GM23338 (cell line): Measurements from ENCODE around the gene PCDHB16. TPM values are rescaled to one million over a fixed set of nuclear protein-coding genes. Genes with fewer than 3 reads are reported as not detected.
"Not testable (repeated sequence)": the region's sequence is repeated elsewhere in the genome, so short reads cannot be mapped to it uniquely, and the experiment has no call there.

Experiments
- ATAC-seq: fragments of 200-7000 bp; cut with Tn5 transposase; 3 replicates; pipeline ENCODE4 v1.9.1; 2020
- DNase-seq: peaks from one replicate; pipeline ENCODE4 v3.0.0-alpha.2; 2015; ENCODE audit warnings: low spot score
- H2AFZ ChIP-seq: fragments of 200-600 bp; sonication (generic); 2 replicates; pipeline ENCODE4 v1.8.0; 2016; ENCODE audit warnings: antibody characterized with exemption, mild to moderate bottlenecking, moderate library complexity
- H3F3A ChIP-seq: fragments of 200-600 bp; sonication (generic); replicated peaks from 2 replicates; pipeline ENCODE4 v1.8.0; 2017; ENCODE audit warnings: antibody characterized with exemption, mixed run types, low read depth
- H3K27ac ChIP-seq: fragments of 200-600 bp; sonication (generic); 2 replicates; pipeline ENCODE4 v1.6.1; 2016; ENCODE audit warnings: low read depth
- H3K27me3 ChIP-seq: fragments of 200-600 bp; sonication (generic); 2 replicates; pipeline ENCODE4 v1.8.0; 2016; ENCODE audit warnings: mild to moderate bottlenecking, mixed run types, moderate library complexity; ENCODE audit not compliant: insufficient read depth
- H3K36me3 ChIP-seq: fragments of 200-600 bp; sonication (generic); 2 replicates; pipeline ENCODE4 v1.8.0; 2016; ENCODE audit warnings: mild to moderate bottlenecking; ENCODE audit not compliant: insufficient read depth
- H3K4me1 ChIP-seq: fragments of 200-600 bp; sonication (generic); 2 replicates; pipeline ENCODE4 v1.8.0; 2016; ENCODE audit warnings: mild to moderate bottlenecking, moderate library complexity; ENCODE audit not compliant: insufficient read depth
- H3K4me2 ChIP-seq: fragments of 200-600 bp; sonication (generic); 2 replicates; pipeline ENCODE4 v1.7.1; 2017; ENCODE audit warnings: mixed run types
- H3K4me3 ChIP-seq: fragments of 200-600 bp; sonication (generic); 2 replicates; pipeline ENCODE4 v1.6.1; 2016; ENCODE audit warnings: mixed run types
- H3K79me2 ChIP-seq: fragments of 200-600 bp; sonication (generic); replicated peaks from 2 replicates; pipeline ENCODE4 v1.8.0; 2017; ENCODE audit warnings: mild to moderate bottlenecking; ENCODE audit not compliant: insufficient read depth
- H3K9me2 ChIP-seq: fragments of 200-600 bp; sonication (generic); 2 replicates; pipeline ENCODE4 v1.8.0; 2017; ENCODE audit not compliant: insufficient read depth
- H4K20me1 ChIP-seq: fragments of 200-600 bp; sonication (generic); replicated peaks from 2 replicates; pipeline ENCODE4 v1.8.0; 2017; ENCODE audit warnings: mild to moderate bottlenecking; ENCODE audit not compliant: insufficient read depth
- H3K27ac Mint-ChIP-seq: 2 replicates; pipeline ENCODE4 v1.8.0; 2020; ENCODE audit warnings: inconsistent platforms, mild to moderate bottlenecking, moderate library complexity, mixed read lengths
- H3K27me3 Mint-ChIP-seq: 3 replicates; pipeline ENCODE4 v1.8.0; 2022; ENCODE audit warnings: low read depth, mild to moderate bottlenecking, moderate library complexity, mixed read lengths, inconsistent platforms; ENCODE audit not compliant: insufficient read depth, poor library complexity
- H3K36me3 Mint-ChIP-seq: 3 replicates; pipeline ENCODE4 v1.8.0; 2021; ENCODE audit warnings: low read depth, mild to moderate bottlenecking, inconsistent platforms, moderate library complexity, mixed read lengths
- H3K4me1 Mint-ChIP-seq: 3 replicates; pipeline ENCODE4 v1.8.0; 2020; ENCODE audit warnings: mild to moderate bottlenecking, inconsistent platforms, mixed read lengths
- H3K4me3 Mint-ChIP-seq: 3 replicates; pipeline ENCODE4 v1.8.0; 2021; ENCODE audit warnings: moderate library complexity, mild to moderate bottlenecking, inconsistent platforms, mixed read lengths
- H3K9me3 Mint-ChIP-seq: 3 replicates; pipeline ENCODE4 v1.8.0; 2020; ENCODE audit warnings: moderate library complexity, mild to moderate bottlenecking, inconsistent platforms, mixed read lengths
- ZNF114 ChIP-seq: fragments of 250-450 bp; sonication (Bioruptor Pico); IDR thresholded peaks from 2 replicates; pipeline ENCODE4 v1.5.0; 2020; ENCODE audit warnings: mild to moderate bottlenecking, moderate library complexity
- polyA plus RNA-seq: library from polyadenylated mRNA; unstranded; fragments of >200 nt; fragmentation: Nextera tagmentation; extraction: Ambion mirVana; gene quantifications from 2 replicates; pipeline ENCODE4 v1.2.1, GENCODE V29; 2016
- total RNA-seq: library from RNA; depleted of rRNA; stranded (reverse); fragments of >200 nt; shearing (Covaris generic); gene quantifications from 2 replicates; pipeline ENCODE4 v1.2.3, GENCODE V29; 2014
- TF ChIP-seq, protein P1 (sequence below), 2 experiments: fragments of 200-600 bp in 1 of 2; sonication (generic) in 1 of 2; conservative IDR thresholded peaks; 2 replicates each; pipeline versions ENCODE4 v1.5.1 to v1.6.1; 2016 to 2017; ENCODE audit warnings: antibody characterized with exemption in 2 of 2, low read depth in 2 of 2, mild to moderate bottlenecking in 2 of 2, moderate library complexity in 1 of 2

PCDHB16 gene
- total and polyA plus RNA-seq, 2 experiments from 2014 or later, result 0.92 to 2.4 TPM

DNA sequence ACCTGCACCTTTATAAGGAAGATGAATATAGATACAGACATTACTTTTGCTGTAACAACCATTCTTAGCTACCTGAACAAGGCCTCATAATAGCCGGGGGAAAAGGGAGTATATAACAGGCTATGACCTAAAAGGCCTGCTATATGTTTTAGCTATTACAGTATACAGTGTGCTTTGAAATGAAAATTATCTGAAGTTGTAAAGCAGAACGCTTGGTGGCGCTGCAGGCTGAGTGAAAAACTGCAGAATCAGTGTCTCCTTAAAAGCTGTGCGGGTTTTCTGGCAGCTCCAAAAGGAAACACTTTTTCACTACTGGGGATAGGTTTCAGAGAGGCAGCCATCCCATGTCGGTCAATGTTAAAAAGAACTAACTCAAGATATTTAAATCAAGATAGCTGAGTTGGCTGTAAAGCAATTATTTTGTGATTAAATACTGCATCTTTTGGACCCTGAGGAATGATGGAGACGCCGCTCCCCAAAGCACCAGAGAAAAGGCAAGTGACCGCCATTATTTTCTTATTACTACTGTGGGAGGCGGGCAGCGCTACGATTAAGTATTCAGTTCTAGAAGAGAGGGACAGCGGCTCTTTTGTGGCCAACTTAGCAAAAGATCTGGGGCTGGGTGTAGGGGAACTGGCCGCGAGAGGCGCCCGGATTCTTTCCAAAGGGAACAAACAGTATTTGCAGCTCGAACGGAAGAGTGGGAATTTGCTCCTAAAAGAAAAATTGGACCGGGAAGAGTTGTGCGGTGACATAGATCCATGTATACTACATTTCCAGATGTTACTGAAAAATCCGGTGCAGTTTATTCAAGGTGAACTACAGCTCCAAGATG, 26.4 kb upstream of the PCDHB16 start:
- H3K4me3 ChIP-seq, result peak overlapping the region; percentile 28
- H3K9me2 ChIP-seq, result no peaks in the 10 kb centered on the region
- Mint-ChIP-seq H3K4me1 (no peaks in the 10 kb centered on the region), H3K4me3 (peak overlapping the region; percentile 25; the same call in 1 of the 3 replicates), H3K27me3 (peaks cover 9% of the 10 kb centered on the region), H3K9me3 (peaks cover 33% of the 10 kb centered on the region), H3K36me3 (peaks cover 31% of the 10 kb centered on the region), H3K27ac (peak overlapping the region; percentile 53; the same call in 1 of the 2 replicates)
- no peak for TF ChIP-seq ZNF114 (CRISPR knock-in tag)
- TF ChIP-seq, protein P1, sequence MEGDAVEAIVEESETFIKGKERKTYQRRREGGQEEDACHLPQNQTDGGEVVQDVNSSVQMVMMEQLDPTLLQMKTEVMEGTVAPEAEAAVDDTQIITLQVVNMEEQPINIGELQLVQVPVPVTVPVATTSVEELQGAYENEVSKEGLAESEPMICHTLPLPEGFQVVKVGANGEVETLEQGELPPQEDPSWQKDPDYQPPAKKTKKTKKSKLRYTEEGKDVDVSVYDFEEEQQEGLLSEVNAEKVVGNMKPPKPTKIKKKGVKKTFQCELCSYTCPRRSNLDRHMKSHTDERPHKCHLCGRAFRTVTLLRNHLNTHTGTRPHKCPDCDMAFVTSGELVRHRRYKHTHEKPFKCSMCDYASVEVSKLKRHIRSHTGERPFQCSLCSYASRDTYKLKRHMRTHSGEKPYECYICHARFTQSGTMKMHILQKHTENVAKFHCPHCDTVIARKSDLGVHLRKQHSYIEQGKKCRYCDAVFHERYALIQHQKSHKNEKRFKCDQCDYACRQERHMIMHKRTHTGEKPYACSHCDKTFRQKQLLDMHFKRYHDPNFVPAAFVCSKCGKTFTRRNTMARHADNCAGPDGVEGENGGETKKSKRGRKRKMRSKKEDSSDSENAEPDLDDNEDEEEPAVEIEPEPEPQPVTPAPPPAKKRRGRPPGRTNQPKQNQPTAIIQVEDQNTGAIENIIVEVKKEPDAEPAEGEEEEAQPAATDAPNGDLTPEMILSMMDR (conservative IDR thresholded peaks at IDR 0.05; ENCODE audit: low read depth in 2 of 2), result peak; percentile 81 to 91
- H3K4me2 ChIP-seq, result peak overlapping the region; percentile 26
- no peaks in the 10 kb centered on the region for H3F3A ChIP-seq
- H3K27me3 ChIP-seq, result no peaks in the 10 kb centered on the region
- peak overlapping the region; percentile 34; the same call in 1 of the 2 replicates for H2AFZ ChIP-seq
- DNase-seq (peak; percentile 86), ATAC-seq (peak; percentile 88)
- H4K20me1 ChIP-seq, result no peaks in the 10 kb centered on the region
- no peak overlapping the region for H3K27ac ChIP-seq
- no peaks in the 10 kb centered on the region for H3K4me1 ChIP-seq
- H3K36me3 ChIP-seq, result no peaks in the 10 kb centered on the region
- no peaks in the 10 kb centered on the region for H3K79me2 ChIP-seq

DNA sequence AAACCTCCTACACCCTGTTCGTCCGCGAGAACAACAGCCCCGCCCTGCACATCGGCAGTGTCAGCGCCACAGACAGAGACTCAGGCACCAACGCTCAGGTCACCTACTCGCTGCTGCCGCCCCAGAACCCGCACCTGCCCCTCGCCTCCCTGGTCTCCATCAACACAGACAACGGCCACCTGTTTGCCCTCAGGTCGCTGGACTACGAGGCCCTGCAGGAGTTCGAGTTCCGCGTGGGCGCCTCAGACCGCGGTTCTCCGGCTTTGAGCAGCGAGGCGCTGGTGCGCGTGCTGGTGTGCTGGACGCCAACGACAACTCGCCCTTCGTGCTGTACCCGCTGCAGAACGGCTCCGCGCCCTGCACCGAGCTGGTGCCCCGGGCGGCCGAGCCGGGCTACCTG, 24.8 kb upstream of the PCDHB16 start:
- not testable (repeated sequence) for H3K27ac ChIP-seq, H3K79me2 ChIP-seq, H3K4me1 Mint-ChIP-seq, H3K27me3 Mint-ChIP-seq, H3K4me1 ChIP-seq, H3K4me3 ChIP-seq, H3K9me2 ChIP-seq, H2AFZ ChIP-seq, ATAC-seq, H4K20me1 ChIP-seq, H3K4me2 ChIP-seq, H3K36me3 ChIP-seq, DNase-seq, H3K27me3 ChIP-seq, H3K4me3 Mint-ChIP-seq, H3F3A ChIP-seq, H3K27ac Mint-ChIP-seq
- H3K36me3 Mint-ChIP-seq, result peaks cover 19% of the 10 kb centered on the region
- peaks cover 26% of the 10 kb centered on the region; the same call in 2 of the 3 replicates for H3K9me3 Mint-ChIP-seq

DNA sequence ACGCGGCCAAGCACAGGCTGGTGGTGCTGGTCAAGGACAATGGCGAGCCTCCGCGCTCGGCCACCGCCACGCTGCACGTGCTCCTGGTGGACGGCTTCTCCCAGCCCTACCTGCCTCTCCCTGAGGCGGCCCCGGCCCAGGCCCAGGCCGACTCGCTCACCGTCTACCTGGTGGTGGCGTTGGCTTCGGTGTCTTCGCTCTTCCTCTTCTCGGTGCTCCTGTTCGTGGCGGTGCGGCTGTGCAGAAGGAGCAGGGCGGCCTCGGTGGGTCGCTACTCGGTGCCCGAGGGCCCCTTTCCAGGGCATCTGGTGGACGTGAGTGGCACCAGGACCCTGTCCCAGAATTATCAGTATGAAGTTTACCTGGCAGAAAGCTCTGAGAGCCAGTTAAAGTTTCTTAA, 24.3 kb upstream of the PCDHB16 start:
- not testable (repeated sequence) for H3K9me2 ChIP-seq, H3K27ac ChIP-seq, H3K27ac Mint-ChIP-seq, H3K4me1 ChIP-seq, H3K36me3 ChIP-seq, H3K4me2 ChIP-seq, H3K4me3 ChIP-seq, H2AFZ ChIP-seq, H4K20me1 ChIP-seq, DNase-seq, H3K4me3 Mint-ChIP-seq, H3F3A ChIP-seq, H3K27me3 Mint-ChIP-seq, H3K79me2 ChIP-seq, H3K4me1 Mint-ChIP-seq, H3K27me3 ChIP-seq, ATAC-seq
- peaks cover 23% of the 10 kb centered on the region; the same call in 2 of the 3 replicates for H3K9me3 Mint-ChIP-seq
- peaks cover 18% of the 10 kb centered on the region for H3K36me3 Mint-ChIP-seq
